IMR-90 (cell line): Measurements from ENCODE around the gene C11orf68. TPM values are rescaled to one million over a fixed set of nuclear protein-coding genes. Genes with fewer than 3 reads are reported as not detected.

Experiments used
- ATAC-seq: fragments of 200-7000 bp; cut with Tn5 transposase; 2 replicates; pipeline ENCODE4 v1.9.1; 2020; ENCODE audit warnings: low read depth, mild to moderate bottlenecking, moderate library complexity
- BruUV-seq: library from RNA; stranded (reverse); fragments of 400-500 nt; replicated peaks from 2 replicates; lab custom pipeline; 2021; lab: Mats Ljungman, UMichigan
- CTCF ChIA-PET: fragments of 300-600 bp; formaldehyde crosslinking; extraction: SDS; loops from one replicate; lab custom pipeline; 2021; ENCODE audit warnings: antibody characterized with exemption; lab: Yijun Ruan, JAX
- POLR2A ChIA-PET: fragments of 300-600 bp; sonication (Branson Sonifier 250); formaldehyde crosslinking; loops from one replicate; lab custom pipeline; 2022; ENCODE audit warnings: antibody characterized with exemption; ENCODE audit not compliant: unreplicated experiment; lab: Charles Lee
- DNase-seq: peaks from one replicate; pipeline ENCODE4 v3.0.0; 2013
- H2AFZ ChIP-seq: replicated peaks from 2 replicates; pipeline ENCODE3; 2013; ENCODE audit warnings: low read length, mild to moderate bottlenecking; ENCODE audit not compliant: poor library complexity
- H2AK5ac ChIP-seq: 2 replicates; pipeline ENCODE4 v1.6.1; 2013; ENCODE audit warnings: low read depth, low read length, inconsistent platforms
- H2AK9ac ChIP-seq: replicated peaks from 2 replicates; pipeline ENCODE3; 2013; ENCODE audit warnings: mild to moderate bottlenecking, low read depth, low read length, moderate library complexity; ENCODE audit not compliant: poor library complexity
- H2BK120ac ChIP-seq: 2 replicates; pipeline ENCODE4 v1.6.1; 2013; ENCODE audit warnings: low read depth, low read length, inconsistent platforms
- H2BK15ac ChIP-seq: 3 replicates; pipeline ENCODE4 v1.6.1; 2013; ENCODE audit warnings: low read depth, low read length, inconsistent platforms
- H2BK20ac ChIP-seq: 2 replicates; pipeline ENCODE4 v1.6.1; 2013; ENCODE audit warnings: low read depth, mild to moderate bottlenecking, inconsistent platforms, low read length, moderate library complexity
- H2BK5ac ChIP-seq: 2 replicates; pipeline ENCODE4 v1.6.1; 2013; ENCODE audit warnings: mild to moderate bottlenecking, low read depth, low read length, inconsistent platforms; ENCODE audit not compliant: poor library complexity, severe bottlenecking
- H3K14ac ChIP-seq: replicated peaks from 2 replicates; pipeline ENCODE4 v1.6.1; 2013; ENCODE audit warnings: low read depth, low read length, inconsistent platforms
- H3K18ac ChIP-seq: 2 replicates; pipeline ENCODE4 v1.6.1; 2013; ENCODE audit warnings: low read depth, low read length, control low read depth
- H3K23ac ChIP-seq: 2 replicates; pipeline ENCODE4 v1.6.1; 2013; ENCODE audit warnings: low read depth, low read length, inconsistent platforms
- H3K27ac ChIP-seq: 2 replicates; pipeline ENCODE4 v1.5.1; 2013; ENCODE audit warnings: mild to moderate bottlenecking, control low read depth, low read length; ENCODE audit not compliant: insufficient read depth
- H3K27me3 ChIP-seq: 2 replicates; pipeline ENCODE4 v1.6.1; 2013; ENCODE audit warnings: low read length; ENCODE audit not compliant: control insufficient read depth, insufficient read depth
- H3K36me3 ChIP-seq: 2 replicates; pipeline ENCODE4 v1.6.1; 2013; ENCODE audit warnings: low read length, mixed read lengths; ENCODE audit not compliant: control insufficient read depth, insufficient read depth
- H3K4ac ChIP-seq: 2 replicates; pipeline ENCODE4 v1.6.1; 2013; ENCODE audit warnings: low read depth, low read length, inconsistent platforms
- H3K4me1 ChIP-seq: 2 replicates; pipeline ENCODE4 v1.6.1; 2013; ENCODE audit warnings: low read length, mixed read lengths; ENCODE audit not compliant: control insufficient read depth, insufficient read depth
- H3K4me2 ChIP-seq: 2 replicates; pipeline ENCODE4 v1.6.1; 2013; ENCODE audit warnings: low read depth, mild to moderate bottlenecking, control low read depth, low read length, moderate library complexity
- H3K4me3 ChIP-seq: 2 replicates; pipeline ENCODE4 v1.5.1; 2013; ENCODE audit warnings: low read depth, mild to moderate bottlenecking, control low read depth, low read length, moderate library complexity; ENCODE audit not compliant: insufficient read depth
- H3K56ac ChIP-seq: 2 replicates; pipeline ENCODE4 v1.6.1; 2013; ENCODE audit warnings: low read length, inconsistent platforms; ENCODE audit not compliant: insufficient read depth; ENCODE audit errors: extremely low read depth
- H3K79me1 ChIP-seq, 2 experiments: 2 replicates each; pipeline ENCODE4 v1.6.1; 2013; ENCODE audit warnings: low read length in 2 of 2, inconsistent platforms in 1 of 2, low read depth in 1 of 2
- H3K9ac ChIP-seq: 2 replicates; pipeline ENCODE4 v1.6.1; 2013; ENCODE audit warnings: low read depth, low read length, control low read depth
- H3K9me1 ChIP-seq: 2 replicates; pipeline ENCODE4 v1.6.1; 2013; ENCODE audit warnings: low read length, inconsistent platforms; ENCODE audit not compliant: insufficient read depth
- H3K9me3 ChIP-seq: 2 replicates; pipeline ENCODE4 v1.6.1; 2013; ENCODE audit warnings: low read length; ENCODE audit not compliant: control insufficient read depth, insufficient read depth
- H4K20me1 ChIP-seq: 2 replicates; pipeline ENCODE4 v1.6.1; 2013; ENCODE audit warnings: low read length, inconsistent platforms; ENCODE audit not compliant: insufficient read depth
- H4K5ac ChIP-seq: 2 replicates; pipeline ENCODE4 v1.6.1; 2013; ENCODE audit warnings: mild to moderate bottlenecking, low read depth, low read length, control low read depth
- H4K8ac ChIP-seq, 2 experiments: 2 replicates each; pipeline ENCODE4 v1.6.1; 2013; ENCODE audit warnings: low read depth in 2 of 2, low read length in 2 of 2, control low read depth in 1 of 2, inconsistent platforms in 1 of 2
- H4K91ac ChIP-seq: 2 replicates; pipeline ENCODE4 v1.6.1; 2013; ENCODE audit warnings: low read depth, low read length, inconsistent platforms; ENCODE audit not compliant: insufficient read depth
- POLR2A ChIP-seq: IDR thresholded peaks from 2 replicates; pipeline ENCODE4 v1.6.1; 2012; ENCODE audit warnings: mild to moderate bottlenecking, low read depth, low read length
- RCOR1 ChIP-seq: IDR thresholded peaks from 2 replicates; pipeline ENCODE4 v1.6.1; 2012; ENCODE audit warnings: mild to moderate bottlenecking, low read length, improper control_type of control experiment; ENCODE audit not compliant: insufficient replicate concordance
- RFX5 ChIP-seq: IDR thresholded peaks from 2 replicates; pipeline ENCODE4 v1.8.0; 2012; ENCODE audit warnings: low read depth, mild to moderate bottlenecking, low read length, moderate library complexity
- WGBS, 2 experiments: methylation state at CpG; one replicate each; pipeline versions ENCODE4 v1.1.5 to v1.1.7; 2013; ENCODE audit warnings: missing lambda C conversion rate in 2 of 2; ENCODE audit not compliant: insufficient read length in 1 of 2; ENCODE audit errors: extremely low coverage in 2 of 2; 5-methylcytosine and 5-hydroxymethylcytosine counted together
- dilution Hi-C: fragments of 300-500 bp; cut with HindIII; formaldehyde crosslinking; loops from one replicate; pipeline ENCODE4 v1.14.3; 2018; ENCODE audit warnings: low sequenced_read_pairs; ENCODE audit not compliant: unreplicated experiment
- in situ Hi-C: fragments of 300-500 bp; cut with MboI; formaldehyde crosslinking; loops from 3 replicates; pipeline ENCODE4 v1.14.3; 2019; ENCODE audit warnings: low sequenced_read_pairs, inconsistent platforms, mixed read lengths
- intact Hi-C: fragments of 100-400 bp; cut with micrococcal nuclease; formaldehyde crosslinking; loops from 2 replicates; pipeline ENCODE4 v1.10.0; 2022
- polyA plus RNA-seq, 3 experiments: library from polyadenylated mRNA; depleted of rRNA; stranded (reverse); fragments of >200 nt; gene quantifications; 2 replicates each; pipeline ENCODE4 v1.2.3, GENCODE V29; 2012; ENCODE audit warnings: low replicate concordance in 1 of 3
- total RNA-seq: library from RNA; depleted of rRNA; stranded (reverse); fragments of >200 nt; gene quantifications from 2 replicates; pipeline ENCODE4 v1.2.3, GENCODE V29; 2012
- TF ChIP-seq, protein P1 (sequence below): conservative IDR thresholded peaks from 2 replicates; pipeline ENCODE4 v1.5.1; 2012; ENCODE audit warnings: mild to moderate bottlenecking, low read depth, low read length, improper control_type of control experiment

C11orf68 gene
- total and polyA plus RNA-seq, 2 of the 4 experiments (the other 2 are of a cell fraction): 20.3 to 104 TPM

DNA sequence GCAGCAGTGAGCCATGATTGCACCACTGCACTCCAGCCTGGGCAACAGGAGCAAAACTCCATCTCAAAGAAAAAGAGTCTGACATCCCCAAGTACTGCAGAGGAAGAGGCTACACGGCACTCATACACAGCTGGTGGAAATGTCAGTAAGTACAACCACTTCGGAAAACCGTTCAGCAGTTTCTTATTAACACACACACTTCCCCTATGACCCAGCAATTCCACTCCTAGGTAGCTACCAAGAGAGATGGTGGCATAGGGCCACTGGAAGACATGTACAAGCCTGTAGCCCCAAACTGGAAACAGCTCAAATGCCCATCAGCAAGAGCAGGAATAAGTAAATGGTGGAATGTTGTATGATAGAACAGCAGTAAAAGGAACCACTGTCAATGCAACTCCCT is 3.7 kb upstream of the C11orf68 start:
- peaks cover 11% of the 10 kb centered on the region for H4K20me1 ChIP-seq
- intact Hi-C loops: no loop called here
- no peak overlapping the region for H4K8ac ChIP-seq
- CTCF ChIA-PET: no interaction called here
- H3K18ac ChIP-seq: no peak overlapping the region
- H4K91ac ChIP-seq: no peak overlapping the region
- H3K56ac ChIP-seq: no peak overlapping the region
- no peak overlapping the region for H2AK5ac ChIP-seq
- no peak overlapping the region for H2BK15ac ChIP-seq
- H2BK5ac ChIP-seq: no peak overlapping the region
- H3K14ac ChIP-seq: no peak overlapping the region
- no peak overlapping the region for H4K5ac ChIP-seq
- peaks cover 13% of the 10 kb centered on the region for H3K4me1 ChIP-seq
- dilution Hi-C loops: no loop called here
- H3K4ac ChIP-seq: no peak overlapping the region
- no peak overlapping the region for H2BK20ac ChIP-seq
- in situ Hi-C loops: no loop called here
- no TSS peak for BruUV-seq
- no peak for DNase-seq
- TF ChIP-seq POLR2A: no peak
- TF ChIP-seq RFX5: no peak
- TF ChIP-seq, protein P1, sequence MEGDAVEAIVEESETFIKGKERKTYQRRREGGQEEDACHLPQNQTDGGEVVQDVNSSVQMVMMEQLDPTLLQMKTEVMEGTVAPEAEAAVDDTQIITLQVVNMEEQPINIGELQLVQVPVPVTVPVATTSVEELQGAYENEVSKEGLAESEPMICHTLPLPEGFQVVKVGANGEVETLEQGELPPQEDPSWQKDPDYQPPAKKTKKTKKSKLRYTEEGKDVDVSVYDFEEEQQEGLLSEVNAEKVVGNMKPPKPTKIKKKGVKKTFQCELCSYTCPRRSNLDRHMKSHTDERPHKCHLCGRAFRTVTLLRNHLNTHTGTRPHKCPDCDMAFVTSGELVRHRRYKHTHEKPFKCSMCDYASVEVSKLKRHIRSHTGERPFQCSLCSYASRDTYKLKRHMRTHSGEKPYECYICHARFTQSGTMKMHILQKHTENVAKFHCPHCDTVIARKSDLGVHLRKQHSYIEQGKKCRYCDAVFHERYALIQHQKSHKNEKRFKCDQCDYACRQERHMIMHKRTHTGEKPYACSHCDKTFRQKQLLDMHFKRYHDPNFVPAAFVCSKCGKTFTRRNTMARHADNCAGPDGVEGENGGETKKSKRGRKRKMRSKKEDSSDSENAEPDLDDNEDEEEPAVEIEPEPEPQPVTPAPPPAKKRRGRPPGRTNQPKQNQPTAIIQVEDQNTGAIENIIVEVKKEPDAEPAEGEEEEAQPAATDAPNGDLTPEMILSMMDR: no peak
- no peak for TF ChIP-seq RCOR1
- POLR2A ChIA-PET: no interaction called here
- no peak overlapping the region for H3K4me3 ChIP-seq
- no peaks in the 10 kb centered on the region for H3K9me3 ChIP-seq
- peaks cover 33% of the 10 kb centered on the region for H3K36me3 ChIP-seq
- no peak overlapping the region for H3K9ac ChIP-seq
- no peak overlapping the region for H2BK120ac ChIP-seq
- H2AFZ ChIP-seq: no peak overlapping the region
- H3K27me3 ChIP-seq: no peaks in the 10 kb centered on the region
- peaks cover 12 to 42% of the 10 kb centered on the region in 2 experiments for H3K79me1 ChIP-seq
- H3K4me2 ChIP-seq: no peak overlapping the region
- no peak overlapping the region for H2AK9ac ChIP-seq
- ATAC-seq: no peak
- WGBS, 2 experiments: no CpG with 5 or more reads among the region's 3 CpGs
- peaks cover 6% of the 10 kb centered on the region; the same call in 1 of the 2 replicates for H3K9me1 ChIP-seq
- no peak overlapping the region; the same call in 1 of the 2 replicates for H3K23ac ChIP-seq
- no peak overlapping the region for H3K27ac ChIP-seq
